GM21528 (cell line): Measurements from ENCODE around the gene IGF1.
"Not testable (repeated sequence)": the region's sequence is repeated elsewhere in the genome, so short reads cannot be mapped to it uniquely, and the experiment has no call there.

ENCODE experiments used
- ATAC-seq: cut with Tn5 transposase; IDR thresholded peaks from one replicate; pipeline ENCODE4 v1.9.1; 2021; ENCODE audit warnings: mild to moderate bottlenecking, moderate library complexity; ENCODE audit not compliant: unreplicated experiment, low FRiP score

The IGF1 gene

DNA sequence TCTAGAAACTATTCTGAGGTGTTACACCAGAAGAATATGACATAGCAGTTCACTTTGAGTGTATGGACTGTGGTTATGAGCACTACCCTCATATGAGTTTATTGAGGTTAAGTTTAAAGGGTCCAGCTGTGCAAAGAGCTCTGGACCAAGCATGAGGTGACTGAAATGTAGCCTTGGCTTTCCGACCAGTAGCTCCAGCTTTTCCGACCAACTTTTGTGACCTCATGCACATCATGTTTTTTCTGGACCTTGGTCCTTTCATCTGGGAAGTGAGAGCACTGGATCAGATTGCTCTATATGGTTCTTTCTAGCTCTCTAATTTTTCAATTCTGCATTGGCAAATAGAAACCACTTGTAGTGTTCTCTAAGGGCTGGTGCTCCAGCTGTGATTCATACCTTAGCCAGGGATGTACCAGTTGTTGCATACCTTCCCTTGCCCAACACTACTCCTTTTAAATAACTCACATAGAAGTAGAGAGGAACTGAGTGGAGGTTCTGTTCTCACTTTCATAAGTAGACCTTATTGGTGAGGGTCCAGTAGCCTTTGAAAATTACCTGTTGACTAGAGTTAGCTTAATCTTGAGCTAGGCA lies 16.6 kb downstream of the IGF1 start:
- ATAC-seq, result no peak

DNA sequence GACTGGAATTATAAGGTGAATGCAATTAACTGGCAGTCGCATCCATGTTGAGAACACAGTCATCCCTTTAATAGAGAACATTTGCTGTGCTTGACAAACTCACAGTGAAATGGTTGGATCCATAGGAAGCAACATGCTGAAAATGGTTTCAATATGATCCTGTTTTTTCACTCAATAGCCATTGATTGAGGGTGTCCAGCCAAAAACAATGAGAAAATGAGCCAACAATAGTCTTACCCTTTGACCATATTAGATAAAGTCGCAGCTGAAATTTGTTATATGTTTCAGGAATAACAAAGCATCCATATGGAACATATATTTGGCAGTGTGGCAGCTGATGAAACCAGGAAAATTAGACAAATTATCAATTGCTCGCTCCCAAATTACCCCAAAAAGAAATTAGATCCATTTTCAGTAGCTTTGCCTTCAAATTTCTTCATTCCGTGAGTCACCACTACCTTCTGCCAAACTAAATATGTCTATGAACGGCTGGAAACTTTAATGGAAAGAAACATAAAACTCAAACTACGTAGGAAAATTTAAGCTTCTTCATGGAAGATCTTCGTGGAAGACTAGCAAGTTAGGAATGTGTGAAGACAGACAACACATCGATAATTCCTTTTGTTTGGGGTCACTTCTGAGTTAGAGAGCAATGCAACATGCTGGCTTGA lies 17.4 kb downstream of the IGF1 start:
- no peak for ATAC-seq

DNA sequence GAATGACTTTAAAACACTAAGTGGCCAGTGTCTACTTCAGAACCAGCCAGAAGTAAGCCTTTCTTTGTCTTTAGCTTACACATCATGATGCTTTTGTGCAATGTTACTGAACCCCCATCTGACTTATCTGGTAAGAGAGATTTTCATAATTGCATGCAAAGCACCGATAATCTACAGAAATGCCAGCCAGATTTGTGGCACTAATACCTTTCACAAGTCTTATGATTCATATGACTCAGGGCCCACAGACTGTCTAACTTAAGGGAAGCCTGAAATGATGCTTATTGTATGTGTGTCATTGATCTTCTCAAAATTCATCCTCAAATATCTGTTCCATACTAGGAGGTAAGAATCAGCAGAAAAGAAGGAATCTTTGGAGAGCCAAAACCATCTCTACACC lies 18.0 kb downstream of the IGF1 start:
- no peak for ATAC-seq

DNA sequence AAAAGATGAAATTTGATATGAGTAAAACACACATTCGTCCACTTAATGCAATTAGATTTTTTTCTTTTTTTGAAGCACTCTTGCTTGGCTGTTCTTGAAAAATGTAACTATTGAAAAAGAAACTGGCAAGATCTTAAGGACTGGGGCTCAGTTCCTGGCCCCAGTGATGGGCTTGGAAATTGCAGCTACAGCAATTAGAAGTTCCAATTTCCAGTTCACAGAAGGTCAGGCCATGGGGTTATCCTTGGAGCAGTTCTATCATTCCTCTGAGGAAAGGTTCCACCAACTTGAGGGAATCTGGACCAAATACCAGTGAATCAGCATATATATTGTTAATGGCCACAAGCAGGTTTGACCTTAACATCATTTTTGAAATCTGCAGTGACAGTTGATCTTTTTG lies 18.9 kb downstream of the IGF1 start:
- no peak for ATAC-seq

DNA sequence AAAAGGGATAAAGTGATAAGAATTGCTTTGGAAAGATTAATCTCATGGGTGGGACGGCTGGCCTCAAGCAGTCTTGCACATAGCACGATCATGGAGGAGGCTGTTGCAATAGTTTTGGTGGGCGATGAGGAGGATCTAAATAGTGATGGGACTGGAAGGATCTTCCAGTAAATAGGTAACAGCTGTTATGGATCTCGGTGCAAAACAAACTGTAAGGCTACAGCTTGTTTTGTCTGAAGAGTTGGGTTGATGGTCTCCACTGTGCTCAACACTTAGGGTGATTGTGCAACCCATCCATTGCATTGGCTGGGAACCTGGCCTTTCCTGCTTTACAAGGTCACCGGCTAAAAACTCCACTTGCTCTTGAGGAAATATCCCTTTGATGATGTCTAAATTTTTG lies 21.0 kb downstream of the IGF1 start:
- ATAC-seq, result no peak

DNA sequence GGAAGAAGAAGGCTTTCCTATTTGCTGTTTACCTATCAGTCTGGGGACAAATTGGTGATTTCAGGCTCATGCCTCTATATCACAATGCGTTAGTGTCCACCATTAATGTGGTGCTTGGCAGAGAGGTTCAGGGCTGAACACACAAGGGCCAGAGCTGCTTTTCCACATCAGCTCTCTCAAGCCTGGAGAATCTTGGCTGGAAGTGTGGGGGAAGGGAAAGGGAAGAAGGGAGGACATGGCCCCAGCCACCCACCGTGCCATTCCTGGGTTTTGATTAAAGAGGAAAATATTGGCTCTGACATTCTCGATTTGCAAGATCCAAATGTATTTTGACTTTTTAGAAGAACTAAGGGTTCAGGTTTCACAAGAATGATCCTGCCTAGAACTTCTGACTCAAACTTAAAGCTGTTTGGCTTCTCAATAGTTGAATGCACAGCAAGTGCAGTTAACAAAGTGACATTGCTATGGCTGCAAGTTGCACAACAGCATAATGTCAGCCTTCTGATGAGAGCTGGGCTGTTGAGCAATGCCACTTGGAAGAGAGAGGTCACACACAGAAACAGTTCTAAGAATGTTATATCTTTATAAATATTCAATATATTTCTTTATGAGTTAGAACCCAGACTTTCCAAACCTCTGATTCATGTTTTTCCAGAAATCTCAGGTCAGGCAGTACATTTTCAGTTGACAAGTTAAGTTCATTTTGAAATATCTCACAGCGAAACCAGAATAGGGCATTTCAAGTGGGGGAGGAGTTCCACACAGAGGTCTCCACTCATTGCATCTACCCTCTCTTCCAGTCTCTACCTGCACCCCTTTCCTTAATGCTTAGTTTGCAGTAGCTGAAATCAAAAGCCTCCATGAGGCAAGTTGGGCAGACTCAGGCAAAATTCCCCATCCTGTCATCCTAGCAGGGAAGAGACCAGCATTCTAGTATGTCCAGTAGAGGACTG lies 25.3 kb downstream of the IGF1 start:
- no peak for ATAC-seq

DNA sequence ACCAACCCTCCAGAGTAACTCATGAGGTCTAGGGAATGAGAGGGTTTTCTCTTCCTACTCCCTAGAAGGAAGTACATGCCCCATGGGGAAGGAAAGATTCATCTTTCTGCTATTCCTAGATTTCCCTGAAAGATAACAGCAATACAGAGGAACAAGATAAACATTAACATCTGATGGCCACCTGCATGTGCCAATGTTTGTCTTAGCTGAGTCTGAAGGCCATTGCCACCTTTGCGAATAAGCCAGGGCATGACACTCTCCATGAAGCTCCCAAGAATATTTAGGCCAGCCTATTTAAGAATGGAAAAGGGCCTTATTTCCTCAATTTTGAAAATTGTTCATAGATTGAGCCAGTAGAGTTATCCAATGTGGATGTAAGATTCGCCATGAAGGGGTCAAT lies 26.0 kb downstream of the IGF1 start:
- ATAC-seq, result no peak

DNA sequence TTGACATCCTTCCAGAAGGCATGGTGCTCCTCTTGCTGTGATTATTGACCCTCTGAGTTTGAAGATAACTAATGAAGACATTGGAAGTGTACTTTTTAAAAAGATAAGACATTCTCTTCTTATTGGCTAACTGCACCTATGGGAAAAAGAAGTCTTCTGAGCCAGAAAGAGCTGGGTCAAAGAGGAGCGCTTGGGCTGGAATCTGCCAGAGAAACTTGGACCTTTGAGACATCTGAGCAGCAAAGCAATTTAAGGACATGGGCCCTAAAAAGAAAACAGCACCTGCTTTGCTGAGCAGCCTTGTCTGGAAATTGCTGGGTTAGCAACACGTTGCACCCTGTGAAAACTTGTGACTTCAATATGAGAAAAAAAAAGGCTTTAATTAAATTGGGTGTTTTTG lies 27.8 kb downstream of the IGF1 start:
- no peak for ATAC-seq

DNA sequence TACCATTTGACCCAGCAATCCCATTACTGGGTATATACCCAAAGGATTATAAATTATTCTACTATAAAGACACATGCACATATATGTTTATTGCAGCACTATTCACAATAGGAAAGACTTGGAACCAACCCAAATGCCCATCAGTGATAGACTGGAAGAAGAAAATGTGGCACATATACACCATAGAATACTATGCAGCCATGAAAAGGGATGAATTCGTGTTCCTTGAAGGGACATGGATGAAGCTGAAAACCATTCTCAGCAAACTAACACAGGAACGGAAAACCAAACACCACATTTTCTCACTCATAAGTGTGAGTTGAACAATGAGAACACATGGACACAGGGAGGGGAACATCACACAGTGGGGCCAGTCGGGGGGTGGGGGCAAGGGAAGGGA lies 31.3 kb downstream of the IGF1 start:
- ATAC-seq, result not testable (repeated sequence)

DNA sequence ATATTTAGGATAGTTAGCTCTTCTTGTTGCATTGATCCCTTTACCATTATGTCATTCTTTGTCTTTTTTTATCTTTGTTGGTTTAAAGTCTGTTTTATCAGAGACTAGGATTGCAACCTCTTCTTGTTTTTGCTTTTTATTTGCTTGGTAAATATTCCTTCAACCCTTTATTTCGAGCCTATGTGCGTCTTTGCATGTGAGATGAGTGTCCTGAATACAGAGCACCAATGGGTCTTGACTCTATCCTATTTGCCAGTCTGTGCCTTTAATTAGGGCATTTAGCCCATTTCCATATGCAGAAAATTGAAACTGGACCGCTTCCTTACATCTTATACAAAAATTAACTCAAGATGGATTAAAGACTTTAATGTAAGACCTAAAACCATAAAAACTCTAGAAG lies 32.9 kb downstream of the IGF1 start:
- not testable (repeated sequence) for ATAC-seq

DNA sequence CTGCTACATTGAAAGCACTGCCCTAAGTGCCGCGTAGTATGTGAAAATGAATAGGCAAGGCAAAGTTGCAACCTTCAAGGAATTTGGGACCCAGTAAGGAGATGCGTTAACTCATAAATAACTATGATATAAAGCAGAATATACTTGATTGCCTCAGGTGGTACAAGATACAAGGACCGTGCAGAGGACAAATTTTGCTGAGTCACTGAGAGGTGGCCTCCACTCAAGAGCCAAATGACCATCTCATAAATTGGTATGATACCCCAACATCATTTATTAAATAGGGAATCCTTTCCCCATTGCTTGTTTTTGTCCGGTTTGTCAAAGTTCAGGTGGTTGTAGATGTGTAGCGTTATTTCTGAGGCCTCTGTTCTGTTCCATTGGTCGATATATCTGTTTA lies 35.7 kb downstream of the IGF1 start:
- ATAC-seq, result no peak

DNA sequence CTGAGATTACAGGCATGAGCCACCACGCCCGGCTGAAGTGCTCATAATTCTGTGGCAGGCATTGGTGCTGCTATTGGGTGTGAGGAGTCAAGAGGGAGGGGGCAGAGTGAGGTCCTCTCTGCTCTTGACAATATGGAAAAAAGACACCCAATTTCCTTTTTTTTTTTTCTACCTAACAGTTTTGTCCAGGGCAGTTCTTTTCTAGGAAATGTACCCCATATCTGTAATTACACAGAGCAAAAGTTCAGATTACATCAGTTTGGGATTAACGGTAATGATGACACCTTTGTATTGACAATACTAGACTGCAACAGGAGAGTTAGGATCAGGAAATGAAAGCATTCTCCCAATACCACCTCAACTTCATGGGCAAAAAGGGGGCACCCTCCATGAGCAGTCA lies 36.3 kb downstream of the IGF1 start:
- no peak for ATAC-seq

DNA sequence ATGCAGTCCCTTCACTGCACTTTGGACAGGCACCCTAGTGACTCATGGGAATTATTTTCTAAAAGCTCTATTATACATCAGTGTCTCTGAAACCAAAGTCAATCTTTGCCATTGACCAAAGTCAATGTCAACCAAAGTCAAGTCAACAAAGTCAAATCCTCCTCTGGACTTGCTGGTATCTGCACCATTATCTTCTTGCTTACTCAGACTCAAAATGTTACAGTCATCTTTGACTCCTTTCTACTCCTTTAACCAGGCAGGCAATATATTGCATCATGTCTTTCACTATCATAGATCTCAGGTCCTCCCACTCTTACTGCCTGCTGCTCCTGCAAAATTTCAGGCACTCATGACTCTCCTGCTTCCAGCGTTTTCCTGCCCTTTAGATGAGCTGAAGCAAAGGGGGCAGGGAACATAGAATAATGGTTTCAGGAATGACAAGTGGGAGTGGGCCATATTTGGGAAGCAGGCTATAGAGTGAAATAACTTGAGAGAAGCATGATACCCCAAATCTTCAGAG lies 39.2 kb downstream of the IGF1 start:
- ATAC-seq, result no peak

DNA sequence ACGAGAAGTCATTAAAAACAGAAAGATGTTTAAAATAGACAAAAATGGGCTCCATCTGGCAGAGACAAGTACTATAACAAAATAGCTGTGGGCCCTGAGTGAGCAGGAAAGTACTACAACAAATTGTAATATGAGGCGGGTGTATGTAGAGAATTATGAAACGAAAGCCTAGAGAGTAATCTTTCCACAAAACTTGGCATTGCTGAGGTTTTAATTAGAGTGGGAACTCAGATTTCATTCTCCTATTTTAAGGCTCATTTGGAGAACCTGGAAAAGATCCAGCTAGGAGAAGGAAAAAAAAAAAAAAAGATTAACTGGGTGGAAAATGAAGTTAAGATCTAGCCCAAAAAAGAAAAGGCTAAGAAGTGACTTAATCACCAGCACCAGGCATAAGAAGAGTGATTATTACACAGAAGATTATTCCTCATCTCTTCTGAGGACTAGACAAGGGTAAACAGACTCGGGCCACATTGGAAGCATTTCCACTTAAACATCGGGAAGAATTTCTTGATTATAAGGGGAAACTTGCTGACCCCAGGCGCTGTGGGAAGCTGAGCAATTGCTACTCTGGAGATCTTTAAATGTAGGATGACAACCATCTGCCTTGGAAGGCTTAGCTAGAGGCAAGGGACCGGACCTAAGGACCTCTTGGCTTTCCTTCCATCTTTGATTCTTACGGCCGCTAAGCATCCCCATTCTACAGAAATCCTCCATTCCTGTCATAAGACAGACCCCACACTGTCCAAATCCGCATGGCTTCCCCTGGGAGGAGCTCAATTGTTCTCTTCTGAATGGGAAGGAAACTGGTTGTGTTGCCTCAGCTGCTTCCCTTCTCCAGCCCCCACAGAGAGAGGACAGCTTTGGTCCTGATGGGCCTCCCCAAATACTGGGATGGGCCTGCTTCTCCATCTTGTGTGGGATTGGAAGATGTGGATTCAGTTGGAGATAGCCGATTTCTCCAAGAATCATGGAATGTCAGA lies 40.6 kb downstream of the IGF1 start:
- ATAC-seq, result no peak

DNA sequence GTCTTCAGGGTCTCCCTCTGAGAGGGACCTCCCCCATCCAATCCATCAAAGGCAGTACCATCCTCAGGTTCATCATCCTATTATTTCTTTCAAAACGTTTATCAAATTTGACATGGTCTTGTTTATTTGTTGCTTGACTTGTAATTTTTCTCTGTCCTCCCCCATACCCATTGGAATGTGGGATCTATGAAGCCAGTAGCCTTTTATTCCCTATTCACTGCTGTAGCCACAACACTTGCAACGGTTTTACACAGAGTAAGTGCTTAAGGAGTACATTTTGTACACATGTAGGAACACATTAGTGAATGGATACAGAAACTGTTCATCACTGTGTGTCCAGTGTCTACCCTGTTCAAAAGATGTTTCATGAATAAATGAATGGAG lies 41.5 kb downstream of the IGF1 start:
- ATAC-seq, result no peak

DNA sequence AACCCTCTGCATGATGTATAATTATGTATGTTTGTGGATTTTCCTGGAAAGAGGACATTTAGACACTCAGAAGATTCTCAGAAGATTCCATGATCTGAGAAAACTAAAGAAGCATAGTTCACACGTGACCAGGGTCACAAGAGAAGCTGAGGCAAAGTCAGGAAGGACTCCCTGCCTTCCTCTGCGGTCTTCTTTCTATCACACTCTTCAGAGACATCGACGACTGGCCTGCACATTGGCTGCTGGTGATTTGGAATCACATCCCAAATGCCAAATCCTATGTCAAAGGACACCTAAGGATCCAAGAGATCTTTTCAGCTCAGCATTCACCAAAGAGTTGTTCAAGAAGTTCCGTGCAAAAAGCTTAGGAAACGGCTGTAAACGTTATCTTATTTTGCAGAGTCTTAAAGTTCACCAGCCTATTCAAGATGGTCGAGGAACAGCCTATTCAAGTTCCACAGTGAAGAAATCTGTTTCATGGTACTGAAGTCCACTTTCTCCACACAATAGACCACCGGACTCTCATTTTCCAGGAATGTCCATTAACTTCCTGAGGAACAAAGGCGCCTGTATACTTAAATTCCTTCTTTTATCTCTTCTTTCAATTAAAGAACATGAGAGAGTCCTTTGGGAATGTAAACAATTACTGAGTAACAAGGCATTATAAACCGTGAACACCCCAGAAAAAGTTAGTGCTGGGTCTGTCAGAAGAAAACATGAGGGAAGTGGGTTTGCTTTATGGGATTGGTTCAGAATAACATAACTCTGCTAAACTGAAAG lies 42.1 kb downstream of the IGF1 start:
- no peak for ATAC-seq

DNA sequence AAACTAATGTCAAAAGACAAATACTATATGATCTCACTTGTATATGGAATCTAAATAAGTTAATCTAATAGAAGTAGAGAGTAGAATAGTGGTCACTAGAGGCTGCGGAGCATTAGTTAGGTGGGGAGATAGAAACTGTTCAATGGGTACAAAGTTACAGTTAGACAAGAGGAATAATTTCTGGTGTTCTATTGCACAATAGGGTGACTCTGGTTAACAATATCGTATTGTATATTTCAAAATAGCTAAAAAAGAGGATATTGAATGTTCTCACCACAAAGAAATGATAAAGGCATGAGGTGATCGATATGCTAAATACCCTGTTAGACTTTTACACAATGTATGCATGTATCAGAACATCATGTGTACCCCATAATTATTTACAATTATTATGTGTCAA lies 42.9 kb downstream of the IGF1 start:
- no peak for ATAC-seq

DNA sequence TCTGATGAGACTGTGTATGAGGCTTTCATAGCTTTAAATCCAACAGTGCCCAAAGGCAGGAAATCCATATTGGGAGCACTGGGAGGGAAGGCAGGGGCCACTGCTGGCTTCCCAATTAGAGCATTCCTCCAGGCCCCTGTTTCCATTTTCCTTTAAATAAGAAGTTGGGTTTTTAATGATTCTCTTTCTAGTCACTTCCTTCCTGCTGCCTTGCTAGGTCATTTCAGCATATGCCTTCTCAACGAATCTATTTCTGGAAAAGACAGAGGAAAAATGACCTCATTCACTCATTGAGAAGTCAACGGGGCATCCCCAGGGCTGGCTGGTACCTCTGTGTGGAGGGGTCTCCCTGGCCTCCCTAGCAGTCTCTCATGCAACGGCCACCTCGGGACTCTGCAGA lies 43.5 kb downstream of the IGF1 start:
- no peak for ATAC-seq

DNA sequence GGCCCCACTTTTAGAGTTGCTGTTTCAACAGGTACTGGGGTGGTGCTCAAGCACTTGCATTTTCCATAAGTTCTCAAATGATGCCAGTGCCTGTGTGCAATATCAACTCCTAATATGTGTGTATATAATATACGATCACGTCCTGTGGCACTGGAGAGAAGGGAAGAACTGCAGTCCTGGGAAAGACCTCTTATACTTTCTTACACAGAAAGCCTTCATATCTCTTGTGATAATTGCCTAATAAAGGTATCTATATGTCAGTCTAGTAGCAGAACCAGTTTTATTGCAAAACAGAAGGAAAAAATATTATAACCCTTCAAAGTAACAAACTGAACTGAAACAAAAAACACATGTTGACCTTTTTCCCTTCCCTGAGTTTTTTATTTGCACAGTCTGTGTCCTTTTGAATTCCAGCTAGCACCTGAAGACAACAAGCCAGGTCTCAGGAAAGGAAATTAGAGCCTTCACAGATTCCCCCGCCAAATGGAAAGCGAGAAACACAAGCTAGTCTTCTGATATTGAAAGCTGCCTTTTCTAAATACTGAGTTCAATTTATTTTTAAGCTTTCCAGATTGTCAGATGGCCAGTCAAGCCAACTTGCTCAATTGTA lies 44.4 kb downstream of the IGF1 start:
- ATAC-seq, result no peak
